SK-N-SH treated with all-trans-retinoic acid at 6 μM for 48 hours (cell line): ENCODE measurements around the gene CD1E.

Source experiments
- ATAC-seq: fragments of 200-7000 bp; cut with Tn5 transposase; 3 replicates; pipeline ENCODE4 v1.9.1; 2020; ENCODE audit warnings: mild to moderate bottlenecking, moderate library complexity
- ARNTL ChIP-seq: fragments of 450-650 bp; formaldehyde crosslinking; IDR thresholded peaks from 2 replicates; pipeline ENCODE4 v1.5.0; 2020; ENCODE audit warnings: low read depth, mild to moderate bottlenecking, moderate library complexity, borderline replicate concordance
- BACH2 ChIP-seq: fragments of 250-450 bp; sonication (Bioruptor Pico); IDR thresholded peaks from 2 replicates; pipeline ENCODE4 v1.9.0; 2021; ENCODE audit warnings: mild to moderate bottlenecking, borderline replicate concordance
- ESRRG ChIP-seq: fragments of 250-450 bp; sonication (Bioruptor Pico); IDR thresholded peaks from 2 replicates; pipeline ENCODE4 v1.6.1; 2021; ENCODE audit warnings: mild to moderate bottlenecking
- GLIS3 ChIP-seq: fragments of 250-450 bp; sonication (Bioruptor Pico); IDR thresholded peaks from 2 replicates; pipeline ENCODE4 v1.5.0; 2020; ENCODE audit warnings: mild to moderate bottlenecking, moderate library complexity
- ISL1 ChIP-seq: fragments of 250-450 bp; sonication (Bioruptor Pico); IDR thresholded peaks from 2 replicates; pipeline ENCODE4 v2.1.2; 2022; ENCODE audit warnings: mild to moderate bottlenecking, moderate library complexity
- OSR1 ChIP-seq: fragments of 250-450 bp; sonication (Bioruptor Pico); IDR thresholded peaks from 2 replicates; pipeline ENCODE4 v1.8.0; 2022; ENCODE audit warnings: moderate library complexity, mild to moderate bottlenecking, inconsistent platforms
- PPARA ChIP-seq: fragments of 250-450 bp; sonication (Bioruptor Pico); IDR thresholded peaks from 2 replicates; pipeline ENCODE4 v1.5.0; 2020; ENCODE audit warnings: mild to moderate bottlenecking, borderline replicate concordance
- RARB ChIP-seq: fragments of 250-450 bp; sonication (Bioruptor Pico); IDR thresholded peaks from 2 replicates; pipeline ENCODE4 v1.8.0; 2021; ENCODE audit warnings: mild to moderate bottlenecking, moderate library complexity
- SNAI2 ChIP-seq: fragments of 250-450 bp; sonication (Bioruptor Pico); IDR thresholded peaks from 2 replicates; pipeline ENCODE4 v1.5.0; 2020; ENCODE audit warnings: mild to moderate bottlenecking, moderate library complexity
- TOX ChIP-seq: fragments of 250-450 bp; sonication (Bioruptor Pico); IDR thresholded peaks from 2 replicates; pipeline ENCODE4 v1.8.0; 2021; ENCODE audit warnings: mild to moderate bottlenecking, moderate library complexity, borderline replicate concordance
- ZC3H10 ChIP-seq: fragments of 250-450 bp; sonication (Bioruptor Pico); IDR thresholded peaks from 2 replicates; pipeline ENCODE4 v1.5.1; 2021; ENCODE audit warnings: mild to moderate bottlenecking, moderate library complexity
- ZFP3 ChIP-seq: fragments of 250-450 bp; sonication (Bioruptor Pico); IDR thresholded peaks from 2 replicates; pipeline ENCODE4 v1.5.0; 2020; ENCODE audit warnings: mild to moderate bottlenecking, moderate library complexity
- ZFP30 ChIP-seq: fragments of 450-650 bp; formaldehyde crosslinking; IDR thresholded peaks from 2 replicates; pipeline ENCODE4 v1.5.0; 2022; ENCODE audit warnings: mild to moderate bottlenecking, moderate library complexity
- ZNF565 ChIP-seq: fragments of 450-650 bp; formaldehyde crosslinking; conservative IDR thresholded peaks from 2 replicates; pipeline ENCODE4 v1.5.0; 2020; ENCODE audit warnings: low read depth, mild to moderate bottlenecking, moderate library complexity
- ZNF70 ChIP-seq: fragments of 450-650 bp; formaldehyde crosslinking; IDR thresholded peaks from 2 replicates; pipeline ENCODE4 v1.5.0; 2020; ENCODE audit warnings: mild to moderate bottlenecking, moderate library complexity
- ZNF8 ChIP-seq: fragments of 450-650 bp; formaldehyde crosslinking; IDR thresholded peaks from 2 replicates; pipeline ENCODE4 v1.5.0; 2020; ENCODE audit warnings: mild to moderate bottlenecking, moderate library complexity
- TF ChIP-seq, protein P1 (sequence below): fragments of 250-450 bp; sonication (Bioruptor Pico); IDR thresholded peaks from 2 replicates; pipeline ENCODE4 v1.8.0; 2021; ENCODE audit warnings: low read depth, mild to moderate bottlenecking, moderate library complexity, borderline replicate concordance
- TF ChIP-seq, protein P2 (sequence below): fragments of 250-450 bp; sonication (Bioruptor Pico); IDR thresholded peaks from 2 replicates; pipeline ENCODE4 v1.5.1; 2021; ENCODE audit warnings: mild to moderate bottlenecking, moderate library complexity
- TF ChIP-seq, protein P3 (sequence below): fragments of 250-450 bp; sonication (Bioruptor Pico); IDR thresholded peaks from 2 replicates; pipeline ENCODE4 v1.5.0; 2020; ENCODE audit warnings: mild to moderate bottlenecking, moderate library complexity
- TF ChIP-seq, protein P4 (sequence below): fragments of 250-450 bp; sonication (Bioruptor Pico); IDR thresholded peaks from 2 replicates; pipeline ENCODE4 v1.8.0; 2020; ENCODE audit warnings: mild to moderate bottlenecking, moderate library complexity, borderline replicate concordance

Gene CD1E

DNA sequence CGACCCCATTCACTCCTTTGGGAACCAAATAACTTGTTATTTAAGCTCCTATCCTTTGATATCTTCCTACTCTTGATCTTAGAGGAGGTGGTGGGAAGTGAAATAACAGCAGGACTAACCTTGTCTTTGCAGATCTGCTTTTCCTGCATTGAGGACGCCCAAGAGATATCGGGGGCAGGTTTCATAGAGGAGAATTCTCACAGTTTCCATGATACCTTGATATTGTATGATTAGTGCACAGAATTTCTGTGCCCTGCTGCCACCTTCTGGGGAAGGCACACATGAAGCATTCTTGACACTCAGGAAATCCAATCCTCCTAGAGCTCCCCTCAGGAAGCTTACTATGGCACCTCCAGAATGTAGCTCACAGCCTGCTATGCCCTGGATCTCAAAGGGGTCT, 24.0 kb upstream of the CD1E start:
- 0 out of 3 replicates have a peak, but pooled peaks have one; percentile 20 for ATAC-seq
- no peak for TF ChIP-seq ARNTL (CRISPR knock-in tag)
- no peak for TF ChIP-seq ZNF70 (CRISPR knock-in tag)
- TF ChIP-seq, protein P1, sequence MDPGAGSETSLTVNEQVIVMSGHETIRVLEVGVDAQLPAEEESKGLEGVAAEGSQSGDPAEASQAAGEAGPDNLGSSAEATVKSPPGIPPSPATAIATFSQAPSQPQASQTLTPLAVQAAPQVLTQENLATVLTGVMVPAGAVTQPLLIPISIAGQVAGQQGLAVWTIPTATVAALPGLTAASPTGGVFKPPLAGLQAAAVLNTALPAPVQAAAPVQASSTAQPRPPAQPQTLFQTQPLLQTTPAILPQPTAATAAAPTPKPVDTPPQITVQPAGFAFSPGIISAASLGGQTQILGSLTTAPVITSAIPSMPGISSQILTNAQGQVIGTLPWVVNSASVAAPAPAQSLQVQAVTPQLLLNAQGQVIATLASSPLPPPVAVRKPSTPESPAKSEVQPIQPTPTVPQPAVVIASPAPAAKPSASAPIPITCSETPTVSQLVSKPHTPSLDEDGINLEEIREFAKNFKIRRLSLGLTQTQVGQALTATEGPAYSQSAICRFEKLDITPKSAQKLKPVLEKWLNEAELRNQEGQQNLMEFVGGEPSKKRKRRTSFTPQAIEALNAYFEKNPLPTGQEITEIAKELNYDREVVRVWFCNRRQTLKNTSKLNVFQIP (CRISPR knock-in tag), result no peak
- TF ChIP-seq RARB (CRISPR knock-in tag), result no peak
- TF ChIP-seq, protein P2, sequence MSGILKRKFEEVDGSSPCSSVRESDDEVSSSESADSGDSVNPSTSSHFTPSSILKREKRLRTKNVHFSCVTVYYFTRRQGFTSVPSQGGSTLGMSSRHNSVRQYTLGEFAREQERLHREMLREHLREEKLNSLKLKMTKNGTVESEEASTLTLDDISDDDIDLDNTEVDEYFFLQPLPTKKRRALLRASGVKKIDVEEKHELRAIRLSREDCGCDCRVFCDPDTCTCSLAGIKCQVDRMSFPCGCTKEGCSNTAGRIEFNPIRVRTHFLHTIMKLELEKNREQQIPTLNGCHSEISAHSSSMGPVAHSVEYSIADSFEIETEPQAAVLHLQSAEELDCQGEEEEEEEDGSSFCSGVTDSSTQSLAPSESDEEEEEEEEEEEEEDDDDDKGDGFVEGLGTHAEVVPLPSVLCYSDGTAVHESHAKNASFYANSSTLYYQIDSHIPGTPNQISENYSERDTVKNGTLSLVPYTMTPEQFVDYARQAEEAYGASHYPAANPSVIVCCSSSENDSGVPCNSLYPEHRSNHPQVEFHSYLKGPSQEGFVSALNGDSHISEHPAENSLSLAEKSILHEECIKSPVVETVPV (CRISPR knock-in tag), result no peak
- TF ChIP-seq TOX, result no peak
- no peak for TF ChIP-seq ZC3H10
- TF ChIP-seq GLIS3 (CRISPR knock-in tag), result no peak
- no peak for TF ChIP-seq ISL1
- TF ChIP-seq ZNF565 (CRISPR knock-in tag), result no peak

DNA sequence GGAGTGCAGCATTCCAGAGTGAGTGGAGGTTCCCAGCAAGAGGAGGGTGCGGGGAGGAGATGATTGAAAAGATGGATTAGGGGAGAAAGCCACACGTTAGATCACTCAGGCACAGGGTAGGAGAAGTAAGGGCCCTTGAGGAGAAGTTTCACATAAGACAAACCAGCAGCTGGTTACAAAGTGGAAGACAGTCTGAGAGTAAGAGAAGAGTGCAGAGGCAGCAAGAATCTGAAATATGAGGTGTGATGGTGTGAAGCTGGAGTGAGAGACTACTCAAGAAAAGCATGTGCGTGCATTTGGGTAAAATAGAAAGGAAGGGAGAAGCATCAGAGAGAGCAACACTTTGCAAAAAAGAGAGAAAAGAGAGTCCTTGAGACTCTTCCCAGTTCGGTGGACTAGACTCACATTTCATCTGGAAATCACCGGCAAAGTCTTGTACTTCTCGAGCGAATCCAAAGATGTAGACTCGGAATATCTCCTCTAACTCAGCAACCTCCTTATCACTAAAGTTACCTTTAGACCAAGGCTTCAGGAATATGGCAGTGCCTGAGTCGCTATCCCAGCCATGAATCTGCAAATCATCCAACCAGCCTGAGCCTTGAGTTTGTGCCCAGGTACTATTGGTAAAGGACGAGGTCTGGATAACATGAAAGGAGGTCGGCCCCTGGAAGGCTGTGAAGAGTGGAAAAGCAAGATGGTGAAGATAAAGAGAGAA, 23.1 kb upstream of the CD1E start:
- no peak for ATAC-seq
- TF ChIP-seq BACH2 (CRISPR knock-in tag), result no peak
- no peak for TF ChIP-seq ZFP30 (CRISPR knock-in tag)
- TF ChIP-seq ARNTL (CRISPR knock-in tag), result no peak
- TF ChIP-seq ZFP3 (CRISPR knock-in tag), result no peak
- TF ChIP-seq TOX, result no peak
- TF ChIP-seq SNAI2 (CRISPR knock-in tag), result no peak
- TF ChIP-seq, protein P1 (CRISPR knock-in tag), result no peak
- no peak for TF ChIP-seq ESRRG (CRISPR knock-in tag)
- no peak for TF ChIP-seq PPARA (CRISPR knock-in tag)
- no peak for TF ChIP-seq OSR1 (CRISPR knock-in tag)
- TF ChIP-seq, protein P2 (CRISPR knock-in tag), result no peak
- no peak for TF ChIP-seq ZNF8
- TF ChIP-seq, protein P3, sequence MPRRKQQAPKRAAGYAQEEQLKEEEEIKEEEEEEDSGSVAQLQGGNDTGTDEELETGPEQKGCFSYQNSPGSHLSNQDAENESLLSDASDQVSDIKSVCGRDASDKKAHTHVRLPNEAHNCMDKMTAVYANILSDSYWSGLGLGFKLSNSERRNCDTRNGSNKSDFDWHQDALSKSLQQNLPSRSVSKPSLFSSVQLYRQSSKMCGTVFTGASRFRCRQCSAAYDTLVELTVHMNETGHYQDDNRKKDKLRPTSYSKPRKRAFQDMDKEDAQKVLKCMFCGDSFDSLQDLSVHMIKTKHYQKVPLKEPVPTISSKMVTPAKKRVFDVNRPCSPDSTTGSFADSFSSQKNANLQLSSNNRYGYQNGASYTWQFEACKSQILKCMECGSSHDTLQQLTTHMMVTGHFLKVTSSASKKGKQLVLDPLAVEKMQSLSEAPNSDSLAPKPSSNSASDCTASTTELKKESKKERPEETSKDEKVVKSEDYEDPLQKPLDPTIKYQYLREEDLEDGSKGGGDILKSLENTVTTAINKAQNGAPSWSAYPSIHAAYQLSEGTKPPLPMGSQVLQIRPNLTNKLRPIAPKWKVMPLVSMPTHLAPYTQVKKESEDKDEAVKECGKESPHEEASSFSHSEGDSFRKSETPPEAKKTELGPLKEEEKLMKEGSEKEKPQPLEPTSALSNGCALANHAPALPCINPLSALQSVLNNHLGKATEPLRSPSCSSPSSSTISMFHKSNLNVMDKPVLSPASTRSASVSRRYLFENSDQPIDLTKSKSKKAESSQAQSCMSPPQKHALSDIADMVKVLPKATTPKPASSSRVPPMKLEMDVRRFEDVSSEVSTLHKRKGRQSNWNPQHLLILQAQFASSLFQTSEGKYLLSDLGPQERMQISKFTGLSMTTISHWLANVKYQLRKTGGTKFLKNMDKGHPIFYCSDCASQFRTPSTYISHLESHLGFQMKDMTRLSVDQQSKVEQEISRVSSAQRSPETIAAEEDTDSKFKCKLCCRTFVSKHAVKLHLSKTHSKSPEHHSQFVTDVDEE (CRISPR knock-in tag), result no peak
- no peak for TF ChIP-seq ZC3H10
- TF ChIP-seq RARB (CRISPR knock-in tag), result no peak

DNA sequence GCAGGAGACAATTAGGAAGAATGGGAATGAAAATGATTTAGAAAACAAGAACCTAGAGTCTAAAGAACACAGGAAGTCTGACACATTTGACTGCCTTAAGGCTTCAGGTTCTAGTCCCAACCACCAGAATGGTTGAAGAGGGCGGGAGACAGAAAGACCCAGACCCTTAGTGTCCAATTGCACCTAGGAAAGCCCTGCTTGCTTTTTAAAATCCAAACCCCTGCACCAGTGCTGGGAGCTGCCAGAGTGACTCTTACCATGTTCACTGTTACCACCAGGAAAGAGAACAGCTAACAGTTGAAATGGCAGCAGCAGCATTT, 22.6 kb upstream of the CD1E start:
- no peak for ATAC-seq
- TF ChIP-seq ZFP3 (CRISPR knock-in tag), result no peak
- no peak for TF ChIP-seq ZNF565 (CRISPR knock-in tag)
- no peak for TF ChIP-seq ZNF8
- no peak for TF ChIP-seq ESRRG (CRISPR knock-in tag)
- TF ChIP-seq, protein P2 (CRISPR knock-in tag), result no peak
- no peak for TF ChIP-seq SNAI2 (CRISPR knock-in tag)
- TF ChIP-seq ISL1, result no peak
- TF ChIP-seq ZNF70 (CRISPR knock-in tag), result no peak
- TF ChIP-seq, protein P3 (CRISPR knock-in tag), result no peak
- TF ChIP-seq, protein P4, sequence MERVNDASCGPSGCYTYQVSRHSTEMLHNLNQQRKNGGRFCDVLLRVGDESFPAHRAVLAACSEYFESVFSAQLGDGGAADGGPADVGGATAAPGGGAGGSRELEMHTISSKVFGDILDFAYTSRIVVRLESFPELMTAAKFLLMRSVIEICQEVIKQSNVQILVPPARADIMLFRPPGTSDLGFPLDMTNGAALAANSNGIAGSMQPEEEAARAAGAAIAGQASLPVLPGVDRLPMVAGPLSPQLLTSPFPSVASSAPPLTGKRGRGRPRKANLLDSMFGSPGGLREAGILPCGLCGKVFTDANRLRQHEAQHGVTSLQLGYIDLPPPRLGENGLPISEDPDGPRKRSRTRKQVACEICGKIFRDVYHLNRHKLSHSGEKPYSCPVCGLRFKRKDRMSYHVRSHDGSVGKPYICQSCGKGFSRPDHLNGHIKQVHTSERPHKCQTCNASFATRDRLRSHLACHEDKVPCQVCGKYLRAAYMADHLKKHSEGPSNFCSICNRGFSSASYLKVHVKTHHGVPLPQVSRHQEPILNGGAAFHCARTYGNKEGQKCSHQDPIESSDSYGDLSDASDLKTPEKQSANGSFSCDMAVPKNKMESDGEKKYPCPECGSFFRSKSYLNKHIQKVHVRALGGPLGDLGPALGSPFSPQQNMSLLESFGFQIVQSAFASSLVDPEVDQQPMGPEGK (CRISPR knock-in tag), result no peak
- no peak for TF ChIP-seq RARB (CRISPR knock-in tag)
